PC-9 (cell line): ENCODE results near the gene SPATA31E1.

ENCODE experiments used
- EZH2 ChIP-seq: fragments of 200-600 bp; sonication (generic); IDR thresholded peaks from 2 replicates; pipeline ENCODE4 v1.8.0; 2017; ENCODE audit warnings: antibody characterized with exemption, low read depth
- TF ChIP-seq, protein P1 (sequence below): fragments of 200-600 bp; sonication (generic); conservative IDR thresholded peaks from 2 replicates; pipeline ENCODE4 v1.6.1; 2017; ENCODE audit warnings: mixed run types, antibody characterized with exemption, mild to moderate bottlenecking, moderate library complexity

DNA sequence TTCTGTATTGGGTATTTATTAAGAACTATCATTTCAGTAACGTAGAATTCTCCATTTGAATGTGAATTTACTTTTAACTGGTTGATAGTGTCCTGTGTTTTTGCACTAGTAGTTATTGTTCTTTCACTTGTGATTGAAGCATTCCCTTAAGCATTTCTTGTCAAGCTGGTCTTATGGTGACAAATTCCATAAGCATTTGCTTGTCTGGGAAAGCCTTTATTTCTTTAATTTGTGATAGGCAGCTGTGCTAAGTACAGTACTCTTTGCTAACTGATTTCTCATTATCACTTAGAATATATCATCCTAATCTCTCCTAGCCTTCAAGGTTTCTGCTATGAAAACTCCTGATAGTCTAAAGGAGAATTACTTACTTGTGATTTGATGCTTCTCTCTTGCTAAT is 21.3 kb upstream of the SPATA31E1 start:
- TF ChIP-seq, protein P1, sequence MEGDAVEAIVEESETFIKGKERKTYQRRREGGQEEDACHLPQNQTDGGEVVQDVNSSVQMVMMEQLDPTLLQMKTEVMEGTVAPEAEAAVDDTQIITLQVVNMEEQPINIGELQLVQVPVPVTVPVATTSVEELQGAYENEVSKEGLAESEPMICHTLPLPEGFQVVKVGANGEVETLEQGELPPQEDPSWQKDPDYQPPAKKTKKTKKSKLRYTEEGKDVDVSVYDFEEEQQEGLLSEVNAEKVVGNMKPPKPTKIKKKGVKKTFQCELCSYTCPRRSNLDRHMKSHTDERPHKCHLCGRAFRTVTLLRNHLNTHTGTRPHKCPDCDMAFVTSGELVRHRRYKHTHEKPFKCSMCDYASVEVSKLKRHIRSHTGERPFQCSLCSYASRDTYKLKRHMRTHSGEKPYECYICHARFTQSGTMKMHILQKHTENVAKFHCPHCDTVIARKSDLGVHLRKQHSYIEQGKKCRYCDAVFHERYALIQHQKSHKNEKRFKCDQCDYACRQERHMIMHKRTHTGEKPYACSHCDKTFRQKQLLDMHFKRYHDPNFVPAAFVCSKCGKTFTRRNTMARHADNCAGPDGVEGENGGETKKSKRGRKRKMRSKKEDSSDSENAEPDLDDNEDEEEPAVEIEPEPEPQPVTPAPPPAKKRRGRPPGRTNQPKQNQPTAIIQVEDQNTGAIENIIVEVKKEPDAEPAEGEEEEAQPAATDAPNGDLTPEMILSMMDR, result no peak
- no peak for TF ChIP-seq EZH2
